HG02970 (cell line): Measurements from ENCODE around the gene BAG5.

Experiments used
- ATAC-seq: cut with Tn5 transposase; IDR thresholded peaks from one replicate; pipeline ENCODE4 v1.9.1; 2021; ENCODE audit warnings: mild to moderate bottlenecking, moderate library complexity, moderate number of reproducible peaks; ENCODE audit not compliant: unreplicated experiment, low FRiP score

The BAG5 gene

DNA sequence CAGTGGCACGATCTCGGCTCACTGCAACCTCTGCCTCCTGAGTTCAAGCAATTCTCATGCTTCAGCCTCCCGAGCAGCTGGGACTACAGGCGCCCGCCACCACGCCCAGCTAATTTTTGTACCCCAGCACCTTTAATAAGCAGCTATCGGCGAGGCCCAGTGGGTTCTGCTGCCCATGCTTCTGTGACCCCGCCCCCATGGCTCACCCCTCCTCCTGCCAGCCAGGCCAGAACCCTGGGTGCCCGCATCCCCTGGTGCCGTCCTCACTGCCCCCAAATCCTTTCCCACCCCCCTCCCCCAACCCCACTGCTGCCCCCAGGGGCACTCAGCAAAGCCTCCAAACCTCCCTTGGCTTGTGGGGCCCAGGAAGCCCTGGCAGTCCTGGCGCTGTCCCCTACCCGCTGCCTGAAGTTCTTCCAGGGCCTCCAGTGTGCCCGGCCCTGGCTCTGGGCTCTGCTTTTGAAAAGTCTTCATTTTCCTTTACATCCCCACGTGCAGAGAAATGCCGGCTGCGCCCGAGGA, 14.5 kb downstream of the BAG5 start:
- ATAC-seq, result no peak

DNA sequence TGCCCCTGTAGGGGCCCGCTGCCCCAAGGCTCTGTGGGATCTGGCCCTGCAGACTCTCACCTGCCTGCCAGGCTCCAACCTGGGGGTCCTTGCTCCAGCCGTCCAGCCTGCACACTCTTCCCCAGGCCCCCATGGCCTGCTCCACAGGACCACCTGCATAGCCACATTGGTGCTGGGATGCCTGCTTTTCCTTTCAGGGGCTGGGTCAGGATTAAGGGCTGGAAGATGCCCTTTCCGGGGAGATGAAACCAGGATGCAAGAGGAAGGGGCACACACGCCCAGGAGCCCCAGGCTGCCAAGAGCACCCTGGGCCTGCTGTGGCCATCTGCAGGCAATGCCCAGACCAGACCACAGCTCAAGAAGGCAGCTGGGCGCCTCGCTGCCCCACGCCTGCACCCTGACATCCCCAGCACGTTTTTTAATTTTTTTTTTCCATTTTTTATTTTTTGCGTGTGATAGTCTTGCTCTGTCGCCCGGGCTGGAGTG, 15.0 kb downstream of the BAG5 start:
- ATAC-seq, result no peak

DNA sequence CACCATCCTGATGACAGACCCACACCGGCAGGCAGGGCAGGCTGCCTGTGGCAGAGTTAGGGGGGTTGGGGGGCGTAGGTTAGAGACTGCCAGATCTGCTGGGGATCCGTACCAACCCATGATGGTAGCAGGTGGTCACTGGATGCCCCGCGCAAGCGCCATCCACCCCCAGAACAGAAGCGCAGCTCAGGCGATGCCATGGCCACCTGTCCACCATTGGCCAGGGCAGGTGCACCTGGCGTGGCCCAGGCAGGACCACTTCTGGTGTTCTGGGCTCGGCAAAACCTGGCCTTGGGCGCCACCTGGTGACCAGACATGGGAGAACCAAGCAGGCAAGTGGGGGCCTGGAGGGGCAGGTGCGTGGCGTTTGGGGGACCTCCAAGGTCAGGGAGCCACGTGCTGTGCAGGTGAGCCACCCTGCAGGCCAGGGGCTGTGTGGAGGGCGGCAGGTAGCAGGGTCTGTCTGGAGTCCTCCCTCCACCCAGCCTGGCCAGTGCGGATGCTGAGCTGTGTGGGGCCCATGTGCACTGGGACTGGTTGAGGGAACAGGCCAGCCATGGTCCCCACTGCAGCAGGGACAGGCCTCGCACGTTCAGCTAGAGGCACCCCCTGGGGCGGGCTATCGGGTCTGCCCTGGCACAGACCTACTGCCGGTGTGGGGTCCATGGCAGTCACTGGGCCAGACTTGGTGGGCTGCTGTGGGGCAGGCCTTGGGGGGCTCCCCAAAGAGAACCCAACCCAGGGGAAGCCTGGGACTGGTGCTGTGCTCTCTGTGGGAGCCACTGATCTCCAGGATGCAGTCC, 15.6 kb downstream of the BAG5 start:
- ATAC-seq, result no peak

GRCh38 chr14:103545915-103546651, 16.4 kb downstream of the BAG5 start:
- no peak for ATAC-seq

GRCh38 chr14:103545219-103545914, 17.1 kb downstream of the BAG5 start:
- no peak for ATAC-seq

- ATAC-seq, result no peak
Measured at GRCh38 chr14:103544388-103545218, 17.9 kb downstream of the BAG5 start.

- no peak for ATAC-seq
Measured at GRCh38 chr14:103543721-103544387, 18.6 kb downstream of the BAG5 start.

- ATAC-seq, result no peak
Measured at GRCh38 chr14:103543140-103543539, 19.3 kb downstream of the BAG5 start.

DNA sequence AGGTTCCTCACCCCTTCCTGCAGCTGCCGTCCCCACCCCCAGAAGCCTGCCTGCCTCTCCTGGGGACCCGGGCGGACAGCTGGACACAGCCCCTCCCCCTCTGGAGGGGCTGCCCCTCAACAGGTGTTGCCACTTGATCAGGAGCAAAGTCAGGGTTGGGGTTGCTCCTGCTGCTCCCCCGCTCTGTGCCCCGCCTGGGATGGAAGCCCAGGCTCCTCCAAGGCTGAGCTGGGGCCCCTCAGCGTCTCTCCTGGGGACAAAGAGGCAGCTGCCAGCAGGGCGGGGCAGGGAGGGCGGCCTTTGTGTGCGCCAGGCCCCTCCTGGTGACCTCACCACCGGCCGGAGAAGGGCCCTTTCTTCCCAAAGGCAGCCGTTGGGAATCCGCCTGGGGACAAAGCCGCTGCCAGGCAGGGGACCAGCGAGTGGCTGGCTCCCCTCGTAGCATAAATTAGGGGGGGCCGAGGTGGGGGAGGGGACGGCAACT, 19.8 kb downstream of the BAG5 start:
- no peak for ATAC-seq

DNA sequence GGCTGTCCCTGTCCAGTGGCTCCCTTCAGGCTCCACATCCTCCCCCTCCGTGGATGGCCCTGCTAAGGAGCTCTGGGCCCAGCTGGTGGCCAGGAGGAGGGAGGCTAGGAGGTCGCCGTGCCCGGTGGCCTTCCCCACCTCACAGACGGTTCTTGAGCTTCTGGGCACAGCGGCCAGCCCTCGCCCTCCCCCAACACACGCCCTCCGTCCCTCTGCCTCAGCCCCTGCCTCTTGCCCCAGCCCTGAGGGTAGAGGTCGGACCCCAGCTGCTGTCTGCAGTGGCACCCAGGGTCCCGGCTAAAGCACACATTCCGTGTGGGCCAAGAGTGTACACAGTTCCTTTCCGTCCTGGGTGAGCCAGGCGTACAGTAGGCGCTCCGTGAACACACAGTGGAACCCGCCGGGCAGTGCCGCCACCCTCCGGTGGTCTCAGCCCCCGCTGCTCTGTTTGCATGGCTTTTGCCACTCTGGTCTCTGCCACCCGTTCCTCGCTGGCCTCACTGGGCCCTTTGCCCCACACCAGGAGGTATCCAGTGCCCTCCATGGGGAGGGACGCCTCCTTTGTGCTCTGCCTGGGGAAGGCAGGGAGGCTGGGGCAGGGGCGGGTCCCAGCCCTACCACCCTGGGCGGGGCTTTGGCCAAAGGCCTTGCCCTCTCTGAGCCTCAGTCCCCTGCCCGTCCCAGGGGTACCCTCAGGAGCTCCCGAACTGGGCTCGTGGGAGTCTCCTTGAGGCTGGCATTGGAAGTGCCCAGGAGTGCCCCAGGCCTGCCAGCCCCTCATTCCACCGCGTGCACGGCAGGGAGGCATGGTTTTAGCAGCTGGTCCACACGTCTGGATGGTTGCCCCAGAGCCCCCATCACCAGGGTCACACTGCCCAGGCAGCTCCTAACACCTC, 20.5 kb downstream of the BAG5 start:
- no peak for ATAC-seq

DNA sequence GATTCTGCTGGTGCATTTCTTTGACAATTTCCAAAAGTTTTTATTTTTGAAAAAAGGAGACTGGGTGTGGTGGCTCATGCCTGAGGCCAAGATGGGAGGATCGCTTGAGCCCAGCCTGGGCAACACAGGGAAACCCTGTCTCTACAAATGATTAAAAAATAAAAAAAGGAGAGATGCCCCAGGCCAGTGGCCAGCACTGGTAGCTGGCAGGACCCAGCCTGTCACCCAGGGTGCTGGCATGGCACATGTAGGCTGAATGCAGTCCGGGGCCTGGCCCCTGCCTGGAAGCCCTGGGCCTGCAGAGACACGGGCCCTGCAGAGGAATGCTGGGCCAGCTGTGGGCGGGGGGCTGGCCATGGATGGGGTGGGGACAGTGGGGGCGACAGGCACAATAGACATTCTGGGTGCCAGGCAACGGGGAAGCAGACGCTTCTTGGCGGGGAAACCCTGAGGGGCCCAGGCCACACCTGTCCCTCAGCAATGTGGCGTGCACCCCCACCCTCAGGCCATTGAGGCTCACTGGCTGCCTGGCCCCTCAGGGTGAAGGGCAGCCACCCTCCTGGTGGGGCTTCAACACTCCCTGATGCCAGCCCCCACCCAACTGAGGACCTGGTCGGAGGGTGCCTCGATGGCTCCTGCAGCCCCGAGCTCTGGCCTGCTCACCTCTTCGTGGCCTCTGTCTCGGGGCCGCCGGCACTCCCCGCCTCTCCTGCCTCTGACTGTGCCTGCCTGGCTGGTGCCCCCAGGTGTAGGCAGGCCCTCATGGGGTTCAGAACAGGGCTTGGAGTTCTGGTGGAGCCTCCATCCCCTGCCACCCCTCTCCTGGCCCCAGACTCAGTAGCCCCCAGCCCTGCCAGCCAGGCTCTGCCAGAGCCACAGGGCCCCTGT, 21.4 kb downstream of the BAG5 start:
- no peak for ATAC-seq

- no peak for ATAC-seq
Measured at GRCh38 chr14:103539056-103539825, 23.2 kb downstream of the BAG5 start.

DNA sequence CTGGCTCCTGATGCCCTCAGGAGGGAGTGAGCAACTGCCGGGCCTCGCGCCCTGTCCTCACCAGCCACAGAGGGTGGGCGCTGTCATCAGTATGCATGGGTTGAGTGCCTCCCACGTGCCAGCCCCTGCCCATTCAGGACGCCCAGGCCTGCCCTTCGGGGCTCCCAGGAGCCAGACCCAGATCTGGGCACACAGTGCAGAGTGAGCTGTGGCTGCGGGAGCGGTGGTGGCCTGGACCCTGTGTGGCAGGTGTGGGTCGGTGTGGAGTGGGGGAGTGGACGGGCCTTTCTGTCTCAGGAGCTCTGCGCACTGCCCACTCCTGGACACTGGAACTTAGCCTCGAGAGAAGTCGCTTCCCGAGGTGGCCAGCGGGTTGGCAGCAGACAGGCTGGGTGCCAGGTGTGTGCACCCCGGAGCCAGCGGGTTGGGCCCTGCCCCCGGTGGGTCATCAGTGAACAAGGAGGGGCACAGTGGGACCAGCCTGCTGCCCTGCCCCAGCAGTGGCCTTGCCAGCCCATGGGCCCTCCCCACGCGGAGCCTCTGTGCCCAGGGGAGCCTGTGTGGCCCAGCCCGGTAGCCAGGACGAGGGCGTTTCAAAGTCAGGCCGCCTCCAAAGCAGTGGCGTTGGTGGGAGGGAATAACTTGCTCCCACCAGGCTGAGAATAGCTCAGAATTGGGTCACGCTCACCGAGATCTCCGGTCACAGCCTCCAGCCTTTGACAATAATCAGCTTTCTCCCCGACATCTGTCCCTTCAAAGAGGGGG, 24.0 kb downstream of the BAG5 start:
- no peak for ATAC-seq

GRCh38 chr14:103537175-103537990, 25.1 kb downstream of the BAG5 start:
- no peak for ATAC-seq

GRCh38 chr14:103536693-103537092, 25.8 kb downstream of the BAG5 start:
- no peak for ATAC-seq
